Liver (tissue), 9 donors: ENCODE measurements around the gene SCAI. TPM values are rescaled to one million over a fixed set of nuclear protein-coding genes. Genes with fewer than 3 reads are reported as not detected.

Experiments used
- DNase-seq: peaks from one replicate; pipeline ENCODE4 v3.0.0-alpha.2; 2017; ENCODE audit warnings: low spot score
- H3K27ac ChIP-seq, 2 donors: one replicate each; pipeline ENCODE4 v1.7.0; 2013; ENCODE audit warnings: inconsistent platforms in 2 of 2, low read length in 2 of 2, control low read depth in 1 of 2, low read depth in 1 of 2, mild to moderate bottlenecking in 1 of 2
- H3K27me3 ChIP-seq, 4 donors: one replicate each; pipeline versions ENCODE4 v1.6.1 to v1.7.0; 2013; ENCODE audit warnings: low read length in 3 of 4, inconsistent platforms in 1 of 4, mild to moderate bottlenecking in 1 of 4, moderate library complexity in 1 of 4; ENCODE audit not compliant: control insufficient read depth in 4 of 4, insufficient read depth in 4 of 4
- H3K36me3 ChIP-seq, 4 donors: one replicate each; pipeline versions ENCODE4 v1.6.1 to v1.7.0; 2013; ENCODE audit warnings: low read length in 3 of 4, mild to moderate bottlenecking in 3 of 4, low read depth in 1 of 4, moderate library complexity in 1 of 4; ENCODE audit not compliant: control insufficient read depth in 4 of 4, insufficient read depth in 3 of 4
- H3K4me1 ChIP-seq, 4 donors: one replicate each; pipeline versions ENCODE4 v1.6.1 to v1.7.0; 2013; ENCODE audit warnings: low read length in 3 of 4, mild to moderate bottlenecking in 3 of 4, moderate library complexity in 1 of 4; ENCODE audit not compliant: control insufficient read depth in 4 of 4, insufficient read depth in 4 of 4
- H3K4me3 ChIP-seq, 3 donors: one replicate each; pipeline versions ENCODE4 v1.6.1 to v1.7.0; 2013; ENCODE audit warnings: low read length in 3 of 3, control low read depth in 1 of 3, low read depth in 1 of 3, mild to moderate bottlenecking in 1 of 3
- H3K9ac ChIP-seq, 2 donors: one replicate each; pipeline ENCODE4 v1.7.0; 2013; ENCODE audit warnings: low read length in 2 of 2, mild to moderate bottlenecking in 2 of 2, moderate library complexity in 2 of 2, control low read depth in 1 of 2, low read depth in 1 of 2
- H3K9me3 ChIP-seq, 4 donors: one replicate each; pipeline versions ENCODE4 v1.6.1 to v1.7.0; 2013; ENCODE audit warnings: low read length in 3 of 4; ENCODE audit not compliant: control insufficient read depth in 4 of 4
- EGR1 ChIP-seq, 2 donors: IDR thresholded peaks; 2 replicates each; pipeline ENCODE4 v1.6.1; 2016 to 2018; ENCODE audit warnings: antibody characterized with exemption in 2 of 2, low read depth in 2 of 2
- FOXA1 ChIP-seq: IDR thresholded peaks from 2 replicates; pipeline ENCODE4 v1.6.1; 2016; ENCODE audit warnings: antibody characterized with exemption
- FOXA2 ChIP-seq: IDR thresholded peaks from 2 replicates; pipeline ENCODE4 v1.6.1; 2016; ENCODE audit warnings: antibody characterized with exemption
- GABPA ChIP-seq, 2 donors: IDR thresholded peaks in 1 of 2; conservative IDR thresholded peaks in 1 of 2; 2 replicates each; pipeline ENCODE4 v1.6.1; 2016; ENCODE audit warnings: antibody characterized with exemption in 2 of 2, mild to moderate bottlenecking in 1 of 2, moderate library complexity in 1 of 2
- HNF4A ChIP-seq, 2 donors: conservative IDR thresholded peaks; 2 replicates each; pipeline ENCODE4 v1.6.1; 2016; ENCODE audit warnings: antibody characterized with exemption in 2 of 2, mild to moderate bottlenecking in 2 of 2
- HNF4G ChIP-seq: IDR thresholded peaks from 2 replicates; pipeline ENCODE4 v1.6.1; 2016; ENCODE audit warnings: antibody characterized with exemption
- JUND ChIP-seq, 2 donors: IDR thresholded peaks; 2 replicates each; pipeline ENCODE4 v1.6.1; 2016; ENCODE audit warnings: antibody characterized with exemption in 2 of 2
- NR2F2 ChIP-seq: IDR thresholded peaks from 2 replicates; pipeline ENCODE4 v1.6.1; 2016; ENCODE audit warnings: antibody characterized with exemption
- RAD21 ChIP-seq, 2 donors: IDR thresholded peaks; 2 replicates each; pipeline ENCODE4 v1.6.1; 2016; ENCODE audit warnings: antibody characterized with exemption in 2 of 2, mild to moderate bottlenecking in 2 of 2
- RXRA ChIP-seq, 2 donors: IDR thresholded peaks; 2 replicates each; pipeline ENCODE4 v1.6.1; 2017 to 2018; ENCODE audit warnings: antibody characterized with exemption in 2 of 2, mild to moderate bottlenecking in 1 of 2
- SP1 ChIP-seq: IDR thresholded peaks from 2 replicates; pipeline ENCODE4 v1.6.1; 2018; ENCODE audit warnings: antibody characterized with exemption, mild to moderate bottlenecking
- YY1 ChIP-seq: IDR thresholded peaks from 2 replicates; pipeline ENCODE4 v1.6.1; 2016; ENCODE audit warnings: antibody characterized with exemption, mild to moderate bottlenecking
- WGBS: extraction: QIAGEN DNeasy Blood & Tissue Kit; methylation state at CpG from one replicate; pipeline ENCODE4 v1.1.7; 2013; 5-methylcytosine and 5-hydroxymethylcytosine counted together
- polyA plus RNA-seq, 2 donors: library from polyadenylated mRNA; stranded (reverse) in 1 of 2; unstranded in 1 of 2; fragments of 200-250 nt in 1 of 2; fragments of >200 nt in 1 of 2; fragmentation: Nextera tagmentation in 1 of 2; extraction: Ambion mirVana in 1 of 2; gene quantifications; one replicate each; pipeline versions ENCODE4 v1.2.1 to v1.2.3, GENCODE V29; 2013 to 2015
- total RNA-seq, 2 donors: library from RNA; depleted of rRNA; stranded (reverse); fragments of >200 nt; gene quantifications; one replicate each; pipeline ENCODE4 v1.2.3, GENCODE V29; 2014
- TF ChIP-seq, protein P1 (sequence below): fragments of 150-350 bp; IDR thresholded peaks from 2 replicates; pipeline ENCODE4 v1.5.1; 2017; ENCODE audit warnings: improper control_type of control experiment, low read depth, low read length; ENCODE audit not compliant: missing input control
- TF ChIP-seq, protein P2 (sequence below): IDR thresholded peaks from 2 replicates; pipeline ENCODE4 v1.6.1; 2016; ENCODE audit warnings: antibody characterized with exemption
- TF ChIP-seq, protein P3 (sequence below): IDR thresholded peaks from 2 replicates; pipeline ENCODE4 v1.6.1; 2016; ENCODE audit warnings: antibody characterized with exemption, mild to moderate bottlenecking
- TF ChIP-seq, protein P4 (sequence below): IDR thresholded peaks from 2 replicates; pipeline ENCODE4 v1.6.1; 2016; ENCODE audit warnings: antibody characterized with exemption
- donor health status: healthy.
- donor health status: healthy.
- donor health status: healthy.
- donor health status: healthy.
- donor health status: healthy.

The SCAI gene
- total and polyA plus RNA-seq, 4 donors = 0.24 to 5.3 (median 1.6) TPM

DNA sequence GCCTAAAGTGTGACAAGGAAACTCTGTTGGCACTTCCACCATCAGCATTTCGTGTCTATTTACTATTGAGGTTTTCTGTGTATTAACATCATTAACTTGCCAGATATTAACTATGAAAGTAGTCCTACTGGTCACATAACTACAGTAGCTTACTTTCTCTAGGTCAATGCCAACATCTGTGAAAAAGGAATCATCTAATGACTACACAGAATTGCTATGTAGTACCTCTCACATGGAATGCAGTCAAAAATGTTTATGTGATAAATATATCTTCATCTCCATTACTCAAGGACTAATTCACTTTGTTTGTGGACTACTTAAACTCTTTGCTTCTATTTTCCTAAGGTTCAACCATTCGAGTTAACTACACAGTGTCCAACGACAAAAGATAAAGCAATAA lies 2.1 kb downstream of the SCAI start (continued):
- TF ChIP-seq, protein P1, sequence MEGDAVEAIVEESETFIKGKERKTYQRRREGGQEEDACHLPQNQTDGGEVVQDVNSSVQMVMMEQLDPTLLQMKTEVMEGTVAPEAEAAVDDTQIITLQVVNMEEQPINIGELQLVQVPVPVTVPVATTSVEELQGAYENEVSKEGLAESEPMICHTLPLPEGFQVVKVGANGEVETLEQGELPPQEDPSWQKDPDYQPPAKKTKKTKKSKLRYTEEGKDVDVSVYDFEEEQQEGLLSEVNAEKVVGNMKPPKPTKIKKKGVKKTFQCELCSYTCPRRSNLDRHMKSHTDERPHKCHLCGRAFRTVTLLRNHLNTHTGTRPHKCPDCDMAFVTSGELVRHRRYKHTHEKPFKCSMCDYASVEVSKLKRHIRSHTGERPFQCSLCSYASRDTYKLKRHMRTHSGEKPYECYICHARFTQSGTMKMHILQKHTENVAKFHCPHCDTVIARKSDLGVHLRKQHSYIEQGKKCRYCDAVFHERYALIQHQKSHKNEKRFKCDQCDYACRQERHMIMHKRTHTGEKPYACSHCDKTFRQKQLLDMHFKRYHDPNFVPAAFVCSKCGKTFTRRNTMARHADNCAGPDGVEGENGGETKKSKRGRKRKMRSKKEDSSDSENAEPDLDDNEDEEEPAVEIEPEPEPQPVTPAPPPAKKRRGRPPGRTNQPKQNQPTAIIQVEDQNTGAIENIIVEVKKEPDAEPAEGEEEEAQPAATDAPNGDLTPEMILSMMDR = no peak
- TF ChIP-seq FOXA1 (no peak), GABPA (IDR thresholded peaks at IDR 0.05 in 1 of 2, conservative IDR thresholded peaks at IDR 0.05 in 1 of 2) (no peak), EGR1 (IDR thresholded peaks at IDR 0.05; ENCODE audit: low read depth in 2 of 2) (no peak), HNF4G (no peak), JUND (IDR thresholded peaks at IDR 0.05) (no peak), RAD21 (IDR thresholded peaks at IDR 0.05) (no peak), NR2F2 (no peak), SP1 (no peak), FOXA2 (no peak), RXRA (IDR thresholded peaks at IDR 0.05) (no peak)
- TF ChIP-seq, protein P2, sequence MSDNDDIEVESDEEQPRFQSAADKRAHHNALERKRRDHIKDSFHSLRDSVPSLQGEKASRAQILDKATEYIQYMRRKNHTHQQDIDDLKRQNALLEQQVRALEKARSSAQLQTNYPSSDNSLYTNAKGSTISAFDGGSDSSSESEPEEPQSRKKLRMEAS = no peak

DNA sequence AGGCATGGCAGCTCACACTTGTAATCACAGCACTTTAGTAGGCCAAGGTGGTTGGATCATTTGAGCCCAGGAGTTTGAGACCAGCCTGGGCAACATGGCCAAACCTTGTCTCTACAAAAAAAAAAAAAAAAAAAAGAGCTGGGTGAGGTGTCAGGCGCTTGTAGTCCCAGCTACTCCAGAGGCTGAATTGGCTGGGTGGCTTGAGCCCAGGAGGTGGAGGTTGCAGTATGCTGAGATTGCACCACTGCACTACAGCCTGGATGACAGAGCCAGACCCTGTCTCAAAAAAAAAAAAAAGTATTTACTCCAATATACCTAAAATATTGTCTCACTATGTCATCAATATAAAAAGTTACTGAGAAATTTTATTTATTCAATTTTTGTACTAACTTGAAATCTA lies 2.8 kb downstream of the SCAI start:
- Histone ChIP-seq H3K36me3 (peaks cover 0 to 2% (median 0%) of the 10 kb centered on the region in 4 donors), H3K4me3 (no peak overlapping the region), H3K9ac (no peak overlapping the region), H3K4me1 (peaks cover 3 to 14% (median 10%) of the 10 kb centered on the region in 4 donors), H3K27me3 (no peaks in the 10 kb centered on the region), H3K27ac (no peak overlapping the region), H3K9me3 (no peaks in the 10 kb centered on the region)
- no peak for DNase-seq
- TF ChIP-seq JUND (IDR thresholded peaks at IDR 0.05) (no peak), SP1 (no peak), YY1 (no peak), EGR1 (IDR thresholded peaks at IDR 0.05; ENCODE audit: low read depth in 2 of 2) (no peak), NR2F2 (no peak), HNF4A (conservative IDR thresholded peaks at IDR 0.05) (no peak), HNF4G (no peak)
- TF ChIP-seq, protein P3, sequence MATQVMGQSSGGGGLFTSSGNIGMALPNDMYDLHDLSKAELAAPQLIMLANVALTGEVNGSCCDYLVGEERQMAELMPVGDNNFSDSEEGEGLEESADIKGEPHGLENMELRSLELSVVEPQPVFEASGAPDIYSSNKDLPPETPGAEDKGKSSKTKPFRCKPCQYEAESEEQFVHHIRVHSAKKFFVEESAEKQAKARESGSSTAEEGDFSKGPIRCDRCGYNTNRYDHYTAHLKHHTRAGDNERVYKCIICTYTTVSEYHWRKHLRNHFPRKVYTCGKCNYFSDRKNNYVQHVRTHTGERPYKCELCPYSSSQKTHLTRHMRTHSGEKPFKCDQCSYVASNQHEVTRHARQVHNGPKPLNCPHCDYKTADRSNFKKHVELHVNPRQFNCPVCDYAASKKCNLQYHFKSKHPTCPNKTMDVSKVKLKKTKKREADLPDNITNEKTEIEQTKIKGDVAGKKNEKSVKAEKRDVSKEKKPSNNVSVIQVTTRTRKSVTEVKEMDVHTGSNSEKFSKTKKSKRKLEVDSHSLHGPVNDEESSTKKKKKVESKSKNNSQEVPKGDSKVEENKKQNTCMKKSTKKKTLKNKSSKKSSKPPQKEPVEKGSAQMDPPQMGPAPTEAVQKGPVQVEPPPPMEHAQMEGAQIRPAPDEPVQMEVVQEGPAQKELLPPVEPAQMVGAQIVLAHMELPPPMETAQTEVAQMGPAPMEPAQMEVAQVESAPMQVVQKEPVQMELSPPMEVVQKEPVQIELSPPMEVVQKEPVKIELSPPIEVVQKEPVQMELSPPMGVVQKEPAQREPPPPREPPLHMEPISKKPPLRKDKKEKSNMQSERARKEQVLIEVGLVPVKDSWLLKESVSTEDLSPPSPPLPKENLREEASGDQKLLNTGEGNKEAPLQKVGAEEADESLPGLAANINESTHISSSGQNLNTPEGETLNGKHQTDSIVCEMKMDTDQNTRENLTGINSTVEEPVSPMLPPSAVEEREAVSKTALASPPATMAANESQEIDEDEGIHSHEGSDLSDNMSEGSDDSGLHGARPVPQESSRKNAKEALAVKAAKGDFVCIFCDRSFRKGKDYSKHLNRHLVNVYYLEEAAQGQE = no peak
- 100% methylated on average over 1 of the region's 1 CpG for whole genome bisulfite sequencing

DNA sequence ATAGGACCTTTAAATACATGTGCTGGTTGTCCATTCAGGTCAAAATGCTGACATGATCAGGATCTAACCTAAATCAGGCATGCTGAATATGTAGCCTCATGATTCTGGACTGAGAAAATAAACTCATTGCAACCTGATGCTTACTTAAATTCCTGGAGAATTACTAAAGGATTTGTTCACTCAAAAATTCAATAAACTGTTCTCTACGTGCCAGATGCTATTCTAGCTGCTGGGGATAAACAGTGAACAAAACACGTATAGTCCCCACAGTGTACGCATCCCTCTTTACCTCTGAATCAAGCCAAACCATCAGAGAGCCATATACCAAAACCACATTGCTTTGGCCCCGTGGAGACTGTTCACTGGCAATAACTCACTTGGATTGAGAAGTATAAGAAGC lies 6.1 kb downstream of the SCAI start:
- no peak for DNase-seq
- Histone ChIP-seq H3K36me3 (peaks cover 0 to 2% (median 0%) of the 10 kb centered on the region in 4 donors), H3K9me3 (no peaks in the 10 kb centered on the region), H3K4me1 (peaks cover 0 to 2% (median 0%) of the 10 kb centered on the region in 4 donors), H3K27me3 (no peaks in the 10 kb centered on the region), H3K4me3 (no peak overlapping the region), H3K9ac (no peak overlapping the region), H3K27ac (no peak overlapping the region)
- WGBS = 88% methylated on average over 4 of the region's 4 CpGs
- TF ChIP-seq FOXA1 (no peak), GABPA (IDR thresholded peaks at IDR 0.05 in 1 of 2, conservative IDR thresholded peaks at IDR 0.05 in 1 of 2) (no peak), HNF4G (no peak), SP1 (no peak)
- TF ChIP-seq, protein P4, sequence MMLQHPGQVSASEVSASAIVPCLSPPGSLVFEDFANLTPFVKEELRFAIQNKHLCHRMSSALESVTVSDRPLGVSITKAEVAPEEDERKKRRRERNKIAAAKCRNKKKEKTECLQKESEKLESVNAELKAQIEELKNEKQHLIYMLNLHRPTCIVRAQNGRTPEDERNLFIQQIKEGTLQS = no peak
- TF ChIP-seq, protein P3 = no peak
